Kidney (tissue), 14 donors: ENCODE measurements around the gene SULT2B1. TPM values are rescaled to one million over a fixed set of nuclear protein-coding genes. Genes with fewer than 3 reads are reported as not detected.
"Not testable (repeated sequence)": the region's sequence is repeated elsewhere in the genome, so short reads cannot be mapped to it uniquely, and the experiment has no call there.

ENCODE experiments used
- DNase-seq, 5 donors: peaks; one replicate each; pipeline ENCODE4 v3.0.0-alpha.2; 2013 to 2020
- FAIRE-seq: peaks from 2 replicates; lab custom pipeline; 2012; peaks lifted over from hg19 to GRCh38; lab: Jason Lieb, UNC
- H3K27ac ChIP-seq, 2 donors: one replicate each; pipeline ENCODE4 v1.7.0; 2013; ENCODE audit warnings: low read depth in 2 of 2, low read length in 2 of 2, inconsistent platforms in 1 of 2
- H3K27me3 ChIP-seq: one replicate; pipeline ENCODE4 v1.7.1; 2013; ENCODE audit warnings: low read length, inconsistent platforms; ENCODE audit not compliant: control insufficient read depth, insufficient read depth
- H3K36me3 ChIP-seq, 3 donors: one replicate each; pipeline versions ENCODE4 v1.7.0 to v1.7.1; 2013; ENCODE audit warnings: low read length in 3 of 3, control low read depth in 1 of 3, inconsistent platforms in 1 of 3; ENCODE audit not compliant: insufficient read depth in 3 of 3, control insufficient read depth in 2 of 3
- H3K4me1 ChIP-seq, 3 donors: one replicate each; pipeline versions ENCODE4 v1.7.0 to v1.7.1; 2013; ENCODE audit warnings: low read length in 3 of 3, inconsistent platforms in 1 of 3, low read depth in 1 of 3; ENCODE audit not compliant: control insufficient read depth in 2 of 3, insufficient read depth in 2 of 3
- H3K4me3 ChIP-seq, 3 donors: one replicate each; pipeline versions ENCODE4 v1.7.0 to v1.8.1; 2013; ENCODE audit warnings: low read length in 3 of 3, control low read depth in 1 of 3, inconsistent platforms in 1 of 3
- H3K9ac ChIP-seq, 3 donors: one replicate each; pipeline versions ENCODE4 v1.7.0 to v1.7.1; 2013; ENCODE audit warnings: low read length in 3 of 3, control low read depth in 1 of 3, inconsistent platforms in 1 of 3
- H3K9me3 ChIP-seq, 3 donors: one replicate each; pipeline versions ENCODE4 v1.7.0 to v1.7.1; 2013; ENCODE audit warnings: low read length in 3 of 3, control low read depth in 1 of 3, inconsistent platforms in 1 of 3; ENCODE audit not compliant: control insufficient read depth in 2 of 3, insufficient read depth in 1 of 3
- intact Hi-C: fragments of 100-400 bp; cut with DNase I; formaldehyde crosslinking; loops from one replicate; pipeline ENCODE4 v1.11.1; 2022
- polyA plus RNA-seq: library from polyadenylated mRNA; stranded (reverse); fragments of 350-450 nt; fragmentation: Illumina TruSeq; extraction: RNeasy Lipid Tissue Mini Kit (QIAGEN cat#74804); gene quantifications from one replicate; pipeline ENCODE4 v1.2.3, GENCODE V29; 2014; ENCODE audit warnings: low read depth, low replicate concordance; ENCODE audit not compliant: insufficient read depth
- total RNA-seq: library from RNA; stranded (reverse); fragmentation: NEBNext Ultra II Directional; extraction: Animal tissue kit (Norgen Biotek cat#: 25700); gene quantifications from one replicate; pipeline ENCODE4 v1.2.1, GENCODE V29; 2021
- TF ChIP-seq, protein P1 (sequence below): IDR thresholded peaks from 3 replicates; pipeline ENCODE4 v1.5.1; 2012; ENCODE audit warnings: mild to moderate bottlenecking, moderate library complexity, borderline replicate concordance; ENCODE audit not compliant: insufficient read depth; ENCODE audit errors: extremely low read depth
- donor health status: control.
- donor health status: control.
- donor health status: control.
- donor health status: control.
- donor health status: control.
- donor health status: DM: yes; HTN: yes; CAD: no.
- donor health status: Normal renal cell carcinoma (clear cell type).

The SULT2B1 gene
- total and polyA plus RNA-seq, 2 donors from 2014 or later, result 2.3 TPM

- H3K36me3 ChIP-seq, result peaks cover 0 to 6% (median 5%) of the 10 kb centered on the region in 3 donors
- intact Hi-C loops, result no loop called here
- FAIRE-seq (no peak), DNase-seq (peak; percentile 78 to 90 (median 86))
- no peak overlapping the region for H3K4me3 ChIP-seq
- peak overlapping the region; percentile 43 to 48 for H3K27ac ChIP-seq
- no peaks in the 10 kb centered on the region for H3K9me3 ChIP-seq
- no peak overlapping the region for H3K9ac ChIP-seq
- no peaks in the 10 kb centered on the region for H3K27me3 ChIP-seq
- TF ChIP-seq, protein P1, sequence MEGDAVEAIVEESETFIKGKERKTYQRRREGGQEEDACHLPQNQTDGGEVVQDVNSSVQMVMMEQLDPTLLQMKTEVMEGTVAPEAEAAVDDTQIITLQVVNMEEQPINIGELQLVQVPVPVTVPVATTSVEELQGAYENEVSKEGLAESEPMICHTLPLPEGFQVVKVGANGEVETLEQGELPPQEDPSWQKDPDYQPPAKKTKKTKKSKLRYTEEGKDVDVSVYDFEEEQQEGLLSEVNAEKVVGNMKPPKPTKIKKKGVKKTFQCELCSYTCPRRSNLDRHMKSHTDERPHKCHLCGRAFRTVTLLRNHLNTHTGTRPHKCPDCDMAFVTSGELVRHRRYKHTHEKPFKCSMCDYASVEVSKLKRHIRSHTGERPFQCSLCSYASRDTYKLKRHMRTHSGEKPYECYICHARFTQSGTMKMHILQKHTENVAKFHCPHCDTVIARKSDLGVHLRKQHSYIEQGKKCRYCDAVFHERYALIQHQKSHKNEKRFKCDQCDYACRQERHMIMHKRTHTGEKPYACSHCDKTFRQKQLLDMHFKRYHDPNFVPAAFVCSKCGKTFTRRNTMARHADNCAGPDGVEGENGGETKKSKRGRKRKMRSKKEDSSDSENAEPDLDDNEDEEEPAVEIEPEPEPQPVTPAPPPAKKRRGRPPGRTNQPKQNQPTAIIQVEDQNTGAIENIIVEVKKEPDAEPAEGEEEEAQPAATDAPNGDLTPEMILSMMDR, result no peak
- peaks cover 4 to 30% (median 22%) of the 10 kb centered on the region in 3 donors for H3K4me1 ChIP-seq
Observed at GRCh38 chr19:48629599-48630295, 77.8 kb downstream of the SULT2B1 start.

GRCh38 chr19:48630296-48631063 lies 78.5 kb downstream of the SULT2B1 start:
- peak; percentile 68 to 92 (median 84) for DNase-seq
- Histone ChIP-seq H3K9me3 (no peaks in the 10 kb centered on the region), H3K27me3 (no peaks in the 10 kb centered on the region), H3K36me3 (peaks cover 0 to 6% (median 5%) of the 10 kb centered on the region in 3 donors), H3K4me3 (no peak overlapping the region), H3K9ac (no peak overlapping the region), H3K27ac (peak overlapping the region; percentile 43 to 51), H3K4me1 (peaks cover 4 to 31% (median 28%) of the 10 kb centered on the region in 3 donors)
- no peak for FAIRE-seq
- TF ChIP-seq, protein P1, result no peak
- intact Hi-C loops, result no loop called here

GRCh38 chr19:48631225-48631624 lies 79.3 kb downstream of the SULT2B1 start:
- FAIRE-seq (no peak), DNase-seq (peak in 4 of 5 donors; percentile 53 to 73 (median 59))
- Histone ChIP-seq H3K4me3 (no peak overlapping the region), H3K36me3 (peaks cover 0 to 6% (median 5%) of the 10 kb centered on the region in 3 donors), H3K27me3 (no peaks in the 10 kb centered on the region), H3K9ac (no peak overlapping the region), H3K9me3 (no peaks in the 10 kb centered on the region), H3K27ac (peak overlapping the region in 1 of 2 donors; percentile 51), H3K4me1 (peaks cover 4 to 31% (median 28%) of the 10 kb centered on the region in 3 donors)
- intact Hi-C loops, result no loop called here
- TF ChIP-seq, protein P1, result no peak

DNA sequence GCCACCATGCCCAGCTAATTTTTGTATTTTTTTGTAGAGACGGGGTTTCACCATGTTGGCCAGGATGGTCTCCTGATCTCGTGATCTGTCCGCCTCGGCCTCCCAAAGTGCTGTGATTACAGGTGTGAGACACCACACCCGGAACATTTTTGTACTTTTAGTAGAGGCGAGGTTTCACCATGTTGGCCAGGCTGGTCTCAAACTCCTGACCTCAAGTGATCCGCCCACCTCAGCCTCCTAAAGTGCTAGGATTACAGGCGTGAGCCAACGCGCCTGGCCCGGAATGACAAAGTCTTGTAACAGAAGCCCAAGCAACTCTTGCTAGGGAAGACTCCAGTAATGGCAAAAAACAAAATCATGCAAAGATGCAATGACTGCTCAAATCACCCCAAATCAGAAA lies 80.3 kb downstream of the SULT2B1 start:
- H3K9me3 ChIP-seq, H3K4me3 ChIP-seq, FAIRE-seq, H3K9ac ChIP-seq, intact Hi-C loops, H3K27me3 ChIP-seq, H3K27ac ChIP-seq, DNase-seq, H3K36me3 ChIP-seq: not testable (repeated sequence)
- H3K4me1 ChIP-seq, result peaks cover 4 to 31% (median 28%) of the 10 kb centered on the region in 3 donors
